Measurements from ENCODE around the gene SH3D19.
"Not testable (repeated sequence)": the region's sequence is repeated elsewhere in the genome, so short reads cannot be mapped to it uniquely, and the experiment has no call there.

The SH3D19 gene

GRCh38 chr4:151322570-151322969 lies 2.8 kb downstream of the SH3D19 start:
- no peak for DNase-seq (ENCODE audit: low read depth in 2 of 2)

GRCh38 chr4:151322161-151322560 lies 3.2 kb downstream of the SH3D19 start:
- not testable (repeated sequence) for DNase-seq (ENCODE audit: low read depth in 2 of 2)

- no peak for DNase-seq (ENCODE audit: low read depth in 2 of 2)
Observed at GRCh38 chr4:151321586-151321985, 3.8 kb downstream of the SH3D19 start.

GRCh38 chr4:151319490-151319889 lies 5.9 kb downstream of the SH3D19 start:
- no peak for DNase-seq (ENCODE audit: low read depth in 2 of 2)

- DNase-seq (ENCODE audit: low read depth in 2 of 2): no peak
Observed at GRCh38 chr4:151318307-151319006, 6.9 kb downstream of the SH3D19 start.

GRCh38 chr4:151316645-151317044 lies 8.8 kb downstream of the SH3D19 start:
- DNase-seq (ENCODE audit: low read depth in 2 of 2): no peak

GRCh38 chr4:151315212-151315886 lies 10.1 kb downstream of the SH3D19 start:
- DNase-seq (ENCODE audit: low read depth in 2 of 2): no peak

- no peak for DNase-seq (ENCODE audit: low read depth in 2 of 2)
Observed at GRCh38 chr4:151314479-151314878, 10.9 kb downstream of the SH3D19 start.

- DNase-seq (ENCODE audit: low read depth in 2 of 2): no peak
Observed at GRCh38 chr4:151314010-151314355, 11.4 kb downstream of the SH3D19 start.

- DNase-seq (ENCODE audit: low read depth in 2 of 2): no peak
Observed at GRCh38 chr4:151313306-151314009, 11.9 kb downstream of the SH3D19 start.

GRCh38 chr4:151310124-151310728 lies 15.2 kb downstream of the SH3D19 start:
- no peak for DNase-seq (ENCODE audit: low read depth in 2 of 2)

- no peak for DNase-seq (ENCODE audit: low read depth in 2 of 2)
Observed at GRCh38 chr4:151304755-151305154, 20.6 kb downstream of the SH3D19 start.

GRCh38 chr4:151304226-151304625 lies 21.2 kb downstream of the SH3D19 start:
- no peak for DNase-seq (ENCODE audit: low read depth in 2 of 2)

GRCh38 chr4:151302432-151302831 lies 23.0 kb downstream of the SH3D19 start:
- DNase-seq (ENCODE audit: low read depth in 2 of 2): no peak

- no peak for DNase-seq (ENCODE audit: low read depth in 2 of 2)
Observed at GRCh38 chr4:151297170-151297569, 28.2 kb downstream of the SH3D19 start.

- no peak for DNase-seq (ENCODE audit: low read depth in 2 of 2)
Observed at GRCh38 chr4:151296227-151296626, 29.2 kb downstream of the SH3D19 start.

GRCh38 chr4:151294833-151295496 lies 30.4 kb downstream of the SH3D19 start:
- no peak for DNase-seq (ENCODE audit: low read depth in 2 of 2)

- DNase-seq (ENCODE audit: low read depth in 2 of 2): no peak
Observed at GRCh38 chr4:151292038-151292437, 33.4 kb downstream of the SH3D19 start.

- DNase-seq (ENCODE audit: low read depth in 2 of 2): no peak
Observed at GRCh38 chr4:151291485-151291884, 33.9 kb downstream of the SH3D19 start.

- DNase-seq (ENCODE audit: low read depth in 2 of 2): no peak
Observed at GRCh38 chr4:151287409-151287808, 38.0 kb downstream of the SH3D19 start.

GRCh38 chr4:151284534-151285245 lies 40.7 kb downstream of the SH3D19 start:
- no peak for DNase-seq (ENCODE audit: low read depth in 2 of 2)
